Ovary (tissue), 9 donors: Measurements from ENCODE around the gene SLC9A9. TPM values are rescaled to one million over a fixed set of nuclear protein-coding genes. Genes with fewer than 3 reads are reported as not detected.

ENCODE experiments used
- DNase-seq, 5 donors: peaks; one replicate each; pipeline ENCODE4 v3.0.0-alpha.2; 2019 to 2020
- H3K27ac ChIP-seq, 2 donors: fragments of 200-600 bp; one replicate each; pipeline versions ENCODE4 v1.5.1 to v1.8.0; 2019 to 2022
- H3K27me3 ChIP-seq: fragments of 200-600 bp; one replicate; pipeline ENCODE4 v1.8.0; 2022
- H3K36me3 ChIP-seq: fragments of 200-600 bp; sonication (generic); one replicate; pipeline ENCODE4 v1.5.1; 2019
- H3K4me1 ChIP-seq: one replicate; pipeline ENCODE4 v1.8.1; 2013; ENCODE audit warnings: mild to moderate bottlenecking, moderate library complexity; ENCODE audit not compliant: insufficient read depth
- H3K4me3 ChIP-seq: fragments of 200-600 bp; sonication (generic); one replicate; pipeline ENCODE4 v1.5.1; 2017
- H3K9me3 ChIP-seq, 2 donors: fragments of 200-600 bp in 1 of 2; sonication (generic) in 1 of 2; one replicate each; pipeline versions ENCODE4 v1.5.1 to v1.8.1; 2013 to 2019; ENCODE audit warnings: mild to moderate bottlenecking in 1 of 2, moderate library complexity in 1 of 2
- CTCF ChIP-seq, 3 donors: fragments of 450-650 bp in 2 of 3; fragments of 200-600 bp in 1 of 3; IDR thresholded peaks; one replicate each; pipeline versions ENCODE4 v1.5.1 to v1.8.0; 2016 to 2022; ENCODE audit warnings: antibody characterized with exemption in 3 of 3, mild to moderate bottlenecking in 1 of 3
- EP300 ChIP-seq: sonication (generic); formaldehyde crosslinking; IDR thresholded peaks from one replicate; pipeline ENCODE4 v1.6.1; 2017; ENCODE audit warnings: antibody characterized with exemption
- POLR2A ChIP-seq: fragments of 450-650 bp; IDR thresholded peaks from one replicate; pipeline ENCODE4 v1.6.1; 2017; ENCODE audit warnings: antibody characterized with exemption, mild to moderate bottlenecking, moderate library complexity
- WGBS, 3 donors: extraction: QIAGEN DNeasy Blood & Tissue Kit in 1 of 3; methylation state at CpG; one replicate each; pipeline versions ENCODE4 v1.1.5 to v1.1.7; 2013 to 2017; 5-methylcytosine and 5-hydroxymethylcytosine counted together
- intact Hi-C, 4 donors: fragments of 100-400 bp; cut with DNase I; formaldehyde crosslinking; loops; one replicate each; pipeline versions ENCODE4 v1.11.0 to v1.15.1; 2022 to 2023
- polyA plus RNA-seq, 2 donors: library from polyadenylated mRNA; stranded (reverse); fragments of 200-250 nt in 1 of 2; fragments of 350-450 nt in 1 of 2; fragmentation: Illumina TruSeq in 1 of 2; extraction: RNeasy Lipid Tissue Mini Kit (QIAGEN cat#74804) in 1 of 2; gene quantifications; one replicate each; pipeline ENCODE4 v1.2.3, GENCODE V29; 2013 to 2014
- total RNA-seq, 7 donors: library from RNA; depleted of rRNA in 2 of 7; stranded (reverse); fragments of >200 nt in 2 of 7; fragmentation: NEBNext Ultra II Directional in 3 of 7; extraction: Animal tissue kit (Norgen Biotek cat#: 25700) in 3 of 7; gene quantifications; one replicate each; pipeline versions ENCODE4 v1.1.0 to v1.2.4, GENCODE V29; 2016 to 2023
- donor health status: DM: no; HTN: no; CAD: no; lungs with moderate emphysema.
- donor health status: DM: no; HTN: no; CAD: no.
- donor health status: Bipolar disorder and iron deficiency.
- donor health status: DM: yes; HTN: yes; CAD: no.
- donor health status: DM: no; HTN: no; CAD: no.
- donor health status: DM: yes; HTN: yes; CAD: no.

SLC9A9 gene
- total and polyA plus RNA-seq, 9 donors = 7.0 to 22.7 (median 13.5) TPM

- no peak overlapping the region for H3K27ac ChIP-seq
- no peak for DNase-seq
Observed at GRCh38 chr3:143822374-143822773, 25.9 kb downstream of the SLC9A9 start.

GRCh38 chr3:143821862-143822261, 26.4 kb downstream of the SLC9A9 start:
- H3K9me3 ChIP-seq = no peaks in the 10 kb centered on the region
- TF ChIP-seq POLR2A = no peak
- TF ChIP-seq CTCF (IDR thresholded peaks at IDR 0.05) = no peak
- no peak for TF ChIP-seq EP300
- no peak overlapping the region for H3K4me3 ChIP-seq
- WGBS, 3 donors = 68 to 71% (median 69%) methylated on average over 4 of the region's 4 CpGs
- H3K4me1 ChIP-seq = peaks cover 2% of the 10 kb centered on the region
- H3K27ac ChIP-seq = no peak overlapping the region
- no peaks in the 10 kb centered on the region for H3K27me3 ChIP-seq
- no peak for DNase-seq
- intact Hi-C loops = no loop called here
- no peaks in the 10 kb centered on the region for H3K36me3 ChIP-seq

More at GRCh38 chr3:143822374-143822773, 25.9 kb downstream of the SLC9A9 start:
- Histone ChIP-seq H3K4me3 (no peak overlapping the region), H3K9me3 (no peaks in the 10 kb centered on the region), H3K4me1 (peaks cover 2% of the 10 kb centered on the region), H3K36me3 (no peaks in the 10 kb centered on the region), H3K27me3 (no peaks in the 10 kb centered on the region)
- WGBS, 3 donors = 43 to 46% (median 46%) methylated on average over 3 of the region's 3 CpGs
- intact Hi-C loops = no loop called here
- TF ChIP-seq EP300 (no peak), POLR2A (no peak), CTCF (IDR thresholded peaks at IDR 0.05) (no peak)

GRCh38 chr3:143820466-143821221, 27.6 kb downstream of the SLC9A9 start:
- H3K9me3 ChIP-seq = no peaks in the 10 kb centered on the region
- no peak overlapping the region for H3K4me3 ChIP-seq
- no peak for DNase-seq
- H3K27me3 ChIP-seq = no peaks in the 10 kb centered on the region
- intact Hi-C loops = no loop called here
- TF ChIP-seq CTCF (IDR thresholded peaks at IDR 0.05) (no peak), POLR2A (no peak), EP300 (no peak)
- H3K4me1 ChIP-seq = peaks cover 2% of the 10 kb centered on the region
- H3K36me3 ChIP-seq = no peaks in the 10 kb centered on the region
- 83 to 97% (median 94%) methylated on average over 3 of the region's 3 CpGs for WGBS, 3 donors
- no peak overlapping the region for H3K27ac ChIP-seq

GRCh38 chr3:143819890-143820289, 28.4 kb downstream of the SLC9A9 start:
- Histone ChIP-seq H3K9me3 (no peaks in the 10 kb centered on the region), H3K4me3 (no peak overlapping the region), H3K4me1 (peaks cover 2% of the 10 kb centered on the region), H3K36me3 (no peaks in the 10 kb centered on the region), H3K27me3 (no peaks in the 10 kb centered on the region), H3K27ac (no peak overlapping the region)
- intact Hi-C loops = no loop called here
- TF ChIP-seq CTCF (IDR thresholded peaks at IDR 0.05) (no peak), POLR2A (no peak), EP300 (no peak)
- WGBS, 3 donors = 83 to 86% (median 85%) methylated on average over 1 of the region's 1 CpG
- no peak for DNase-seq
